Rectal smooth muscle tissue (tissue), 1 donor: ENCODE measurements around the gene MSH2.
"Not testable (repeated sequence)": the region's sequence is repeated elsewhere in the genome, so short reads cannot be mapped to it uniquely, and the experiment has no call there.

Experiments
- H3K27ac ChIP-seq: one replicate; pipeline ENCODE4 v1.7.0; 2013; ENCODE audit warnings: low read depth, low read length, inconsistent platforms
- H3K27me3 ChIP-seq: one replicate; pipeline ENCODE4 v1.7.0; 2013; ENCODE audit warnings: low read length; ENCODE audit not compliant: control insufficient read depth, insufficient read depth
- H3K36me3 ChIP-seq: one replicate; pipeline ENCODE4 v1.7.0; 2013; ENCODE audit warnings: low read length; ENCODE audit not compliant: control insufficient read depth, insufficient read depth
- H3K4me1 ChIP-seq: one replicate; pipeline ENCODE4 v1.7.0; 2013; ENCODE audit warnings: low read length; ENCODE audit not compliant: control insufficient read depth, insufficient read depth
- H3K4me3 ChIP-seq: one replicate; pipeline ENCODE4 v1.7.0; 2013; ENCODE audit warnings: low read length
- H3K9ac ChIP-seq: one replicate; pipeline ENCODE4 v1.7.0; 2013; ENCODE audit warnings: low read length

The MSH2 gene

DNA sequence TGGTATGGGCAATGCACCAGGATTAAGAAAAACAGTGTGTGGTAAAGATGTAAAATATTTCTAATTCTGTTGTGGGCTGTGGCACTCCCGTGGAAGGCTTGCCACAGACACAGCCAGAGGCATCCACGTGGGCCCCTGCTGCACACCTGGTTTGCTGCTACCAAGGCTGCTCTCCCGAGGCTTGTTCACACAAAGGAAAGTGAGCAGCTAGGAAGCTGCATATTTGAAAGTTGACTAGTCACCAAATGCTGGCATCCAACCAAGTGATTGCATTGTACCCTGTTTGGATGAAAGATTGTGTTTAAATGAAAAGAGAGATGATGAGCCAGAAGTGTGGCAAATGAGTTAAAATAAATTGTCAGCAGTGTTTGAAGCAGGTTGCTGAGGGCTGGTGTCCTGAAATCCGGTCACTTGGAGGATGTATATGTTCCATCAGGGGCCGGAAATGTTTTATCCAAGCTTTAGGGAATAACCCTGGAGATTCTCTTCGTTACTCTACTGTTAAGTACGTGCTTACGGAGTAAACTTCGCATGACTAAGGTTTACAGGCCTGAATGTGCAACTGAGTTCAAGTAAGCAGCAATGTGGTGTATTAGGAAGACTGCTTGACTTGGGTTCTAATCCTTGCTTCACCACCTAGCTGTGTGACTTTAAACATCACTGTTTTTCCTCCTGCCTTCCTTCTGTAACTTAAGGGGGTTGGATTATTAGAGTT, 86.1 kb downstream of the MSH2 start:
- H3K4me1 ChIP-seq: no peaks in the 10 kb centered on the region
- no peaks in the 10 kb centered on the region for H3K27me3 ChIP-seq
- H3K27ac ChIP-seq: no peak overlapping the region
- no peak overlapping the region for H3K4me3 ChIP-seq
- H3K9ac ChIP-seq: no peak overlapping the region
- peaks cover 4% of the 10 kb centered on the region for H3K36me3 ChIP-seq

DNA sequence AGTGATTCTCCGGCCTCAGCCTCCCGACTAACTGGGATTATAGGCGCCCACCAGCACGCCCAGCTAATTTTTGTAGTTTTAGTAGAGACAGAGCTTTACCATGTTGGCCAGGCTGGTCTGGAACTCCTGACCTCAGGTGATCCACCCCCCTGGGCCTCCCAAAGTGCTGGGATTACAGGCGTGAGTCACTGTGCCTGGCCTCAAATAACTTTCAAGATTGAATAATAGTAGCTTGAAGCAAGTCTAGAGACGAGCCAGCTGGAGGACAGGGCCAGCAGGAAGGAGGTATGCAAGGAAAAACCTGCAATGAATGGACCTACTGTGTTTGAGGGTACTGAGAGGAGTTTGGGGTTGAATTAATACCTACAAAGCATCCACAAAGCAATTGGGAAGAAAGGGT, 87.5 kb downstream of the MSH2 start:
- Histone ChIP-seq H3K9ac (no peak overlapping the region), H3K27me3 (no peaks in the 10 kb centered on the region), H3K4me1 (no peaks in the 10 kb centered on the region), H3K27ac (no peak overlapping the region), H3K36me3 (no peaks in the 10 kb centered on the region), H3K4me3 (no peak overlapping the region)

DNA sequence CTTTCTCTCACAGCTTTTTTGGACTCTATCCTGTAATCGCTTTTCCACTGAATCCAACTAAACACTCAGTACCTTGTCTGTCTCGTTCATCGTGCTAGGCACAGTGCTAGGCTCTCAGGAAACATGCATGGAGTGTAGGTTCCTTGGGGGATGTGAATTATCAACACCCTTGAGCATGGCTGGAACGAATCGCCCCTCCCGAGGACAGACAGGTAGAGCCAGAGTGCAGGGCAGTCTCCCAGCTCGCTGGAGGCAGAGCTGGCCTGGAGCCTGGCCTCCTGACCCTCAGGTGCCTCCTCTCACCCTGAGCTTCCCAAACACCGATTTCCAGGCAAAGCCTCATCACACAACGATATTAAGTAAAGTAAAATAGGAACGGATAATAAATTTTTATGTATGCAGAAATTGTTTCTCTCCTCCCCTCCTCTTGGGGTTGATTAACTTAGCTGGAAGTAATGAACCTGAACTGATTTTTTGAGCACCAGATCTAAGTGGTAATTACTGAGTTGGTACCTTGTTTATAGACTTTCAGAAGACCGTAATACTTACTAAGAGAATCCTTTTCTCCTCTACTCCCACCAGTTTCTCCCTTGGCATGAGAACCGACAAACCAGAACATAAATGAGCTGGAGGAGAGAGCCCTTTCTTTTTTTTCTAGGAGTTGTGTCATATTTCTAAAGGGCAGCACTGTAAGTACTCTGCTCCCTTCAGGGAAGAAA, 90.5 kb downstream of the MSH2 start:
- Histone ChIP-seq H3K4me3 (no peak overlapping the region), H3K27ac (no peak overlapping the region), H3K27me3 (no peaks in the 10 kb centered on the region), H3K36me3 (no peaks in the 10 kb centered on the region), H3K4me1 (no peaks in the 10 kb centered on the region), H3K9ac (no peak overlapping the region)

DNA sequence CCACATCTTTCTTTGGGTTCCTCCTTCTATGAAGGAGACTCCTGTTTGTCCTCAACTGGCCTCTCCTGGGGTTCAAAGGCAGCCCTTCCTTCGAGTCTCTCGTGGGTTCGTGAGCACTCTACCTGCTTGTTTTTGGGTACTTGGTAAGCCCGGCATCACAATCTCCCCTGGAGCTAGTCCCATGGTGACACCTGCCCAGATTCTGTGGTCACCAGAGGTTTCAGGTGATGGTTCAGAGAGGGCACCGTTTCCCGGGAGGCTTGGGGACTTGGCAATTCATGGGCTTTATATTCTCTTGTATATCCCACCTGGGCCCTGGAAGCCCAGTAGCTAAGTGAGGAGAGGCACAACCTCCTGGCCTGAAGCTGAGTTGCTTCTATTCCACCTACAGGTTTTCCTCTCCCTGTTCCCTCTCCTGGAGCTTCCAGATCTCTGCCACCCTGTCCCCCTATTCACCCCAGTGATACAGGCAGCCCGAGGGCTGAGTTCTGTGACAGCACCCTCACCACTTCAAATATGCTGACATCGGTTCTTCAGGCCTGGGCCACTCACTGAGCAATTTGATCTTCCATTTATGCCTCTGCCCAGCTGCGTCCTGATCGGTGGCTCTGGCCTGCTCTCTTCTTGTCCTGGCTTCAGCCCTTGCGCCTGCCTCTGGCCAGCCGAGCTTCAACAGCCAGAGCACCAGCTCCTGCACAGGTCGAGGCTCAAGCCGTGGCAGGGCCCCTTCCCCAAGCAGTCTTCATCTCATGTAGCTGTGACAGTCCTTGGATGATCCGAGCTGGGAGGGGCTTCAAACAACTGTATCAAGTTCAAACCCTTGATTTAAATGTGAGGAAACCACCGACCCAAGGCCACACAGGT, 91.5 kb downstream of the MSH2 start:
- H3K9ac ChIP-seq: no peak overlapping the region
- no peak overlapping the region for H3K4me3 ChIP-seq
- no peaks in the 10 kb centered on the region for H3K36me3 ChIP-seq
- H3K4me1 ChIP-seq: no peaks in the 10 kb centered on the region
- no peak overlapping the region for H3K27ac ChIP-seq
- no peaks in the 10 kb centered on the region for H3K27me3 ChIP-seq

DNA sequence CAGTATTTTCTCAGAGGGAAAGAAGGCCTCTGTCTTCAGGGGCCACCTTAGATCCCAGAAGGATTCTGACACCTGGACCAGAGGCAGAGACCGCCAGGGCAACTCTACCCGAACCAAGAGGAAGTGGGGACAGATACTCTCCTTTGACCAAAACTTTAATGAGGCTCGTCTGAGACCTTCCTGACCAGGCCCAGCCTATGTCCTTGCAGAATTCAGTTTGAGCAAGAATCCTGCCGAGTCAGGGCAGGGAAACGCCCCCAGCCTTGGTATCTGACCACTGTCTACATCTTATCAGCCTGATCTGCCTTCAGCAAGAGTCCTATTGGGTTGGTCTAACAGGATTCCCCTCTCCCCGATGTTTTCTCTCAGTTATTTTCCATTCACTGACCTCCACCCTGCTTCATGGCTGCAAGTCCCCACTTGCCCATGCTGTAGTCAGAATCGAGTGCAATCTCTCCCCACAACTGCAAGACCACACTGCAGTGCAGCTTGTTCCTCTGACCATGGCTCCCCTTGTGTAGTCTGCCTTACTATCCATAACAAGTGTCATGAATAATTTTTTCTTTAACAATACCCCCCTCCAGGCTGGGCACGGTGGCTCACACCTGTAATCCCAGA, 95.0 kb downstream of the MSH2 start:
- no peak overlapping the region for H3K4me3 ChIP-seq
- H3K27me3 ChIP-seq: no peaks in the 10 kb centered on the region
- H3K4me1 ChIP-seq: no peaks in the 10 kb centered on the region
- no peak overlapping the region for H3K9ac ChIP-seq
- H3K27ac ChIP-seq: no peak overlapping the region
- no peaks in the 10 kb centered on the region for H3K36me3 ChIP-seq

DNA sequence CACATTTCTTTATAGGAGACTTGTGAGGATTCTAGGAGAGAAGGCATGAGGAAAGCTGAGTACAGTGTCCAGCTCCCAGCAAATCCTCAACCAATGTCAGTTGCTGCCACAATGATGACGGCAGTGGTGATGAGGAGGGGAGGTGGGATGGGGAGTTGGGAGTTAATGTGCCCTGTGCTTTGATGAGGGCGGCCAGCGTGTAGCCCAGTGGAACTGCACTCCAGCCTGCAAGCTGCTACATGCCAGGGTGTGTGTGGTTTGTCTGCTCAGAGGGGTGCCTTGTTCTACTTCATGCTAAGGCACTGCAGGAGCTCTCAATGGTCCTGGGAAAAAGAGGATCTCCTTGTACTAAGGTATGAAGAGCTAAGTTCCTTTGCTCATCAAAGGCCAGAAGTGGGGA, 96.1 kb downstream of the MSH2 start:
- Histone ChIP-seq H3K27ac (no peak overlapping the region), H3K9ac (no peak overlapping the region), H3K36me3 (no peaks in the 10 kb centered on the region), H3K27me3 (no peaks in the 10 kb centered on the region), H3K4me3 (no peak overlapping the region), H3K4me1 (no peaks in the 10 kb centered on the region)

DNA sequence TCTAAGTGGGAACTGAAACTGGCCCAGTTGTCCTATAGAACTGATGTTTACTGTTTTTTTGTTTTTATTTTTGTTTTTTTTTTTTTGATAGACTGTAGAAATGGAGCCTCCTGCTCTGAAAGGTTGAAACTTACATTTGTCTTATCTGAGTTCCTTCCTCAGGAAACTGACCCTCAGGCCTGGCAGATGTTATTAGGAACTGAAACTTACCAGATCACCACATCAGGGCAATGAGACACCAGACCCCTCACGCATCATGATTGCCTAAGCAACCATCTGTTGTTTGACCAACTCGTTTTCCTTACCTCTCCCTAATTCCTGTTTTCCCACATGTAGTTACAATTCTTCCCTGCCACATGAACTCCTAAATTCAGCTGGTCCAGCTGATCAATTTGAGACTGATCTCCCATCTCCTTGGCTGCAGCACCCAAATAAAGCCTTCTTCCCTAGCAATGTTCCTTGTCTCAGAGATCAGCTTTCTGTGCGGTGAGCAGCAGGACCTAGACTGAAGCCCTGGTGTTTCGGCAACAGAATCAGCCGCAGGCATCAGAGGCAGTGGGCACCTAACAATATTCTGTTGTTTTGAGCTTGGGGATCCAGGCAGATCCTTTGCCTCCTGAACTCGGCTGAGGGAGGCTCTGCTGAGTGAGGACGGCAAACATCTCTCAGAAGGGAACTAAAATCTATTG, 96.8 kb downstream of the MSH2 start:
- no peaks in the 10 kb centered on the region for H3K27me3 ChIP-seq
- no peaks in the 10 kb centered on the region for H3K4me1 ChIP-seq
- H3K4me3 ChIP-seq: no peak overlapping the region
- no peak overlapping the region for H3K27ac ChIP-seq
- no peaks in the 10 kb centered on the region for H3K36me3 ChIP-seq
- no peak overlapping the region for H3K9ac ChIP-seq

DNA sequence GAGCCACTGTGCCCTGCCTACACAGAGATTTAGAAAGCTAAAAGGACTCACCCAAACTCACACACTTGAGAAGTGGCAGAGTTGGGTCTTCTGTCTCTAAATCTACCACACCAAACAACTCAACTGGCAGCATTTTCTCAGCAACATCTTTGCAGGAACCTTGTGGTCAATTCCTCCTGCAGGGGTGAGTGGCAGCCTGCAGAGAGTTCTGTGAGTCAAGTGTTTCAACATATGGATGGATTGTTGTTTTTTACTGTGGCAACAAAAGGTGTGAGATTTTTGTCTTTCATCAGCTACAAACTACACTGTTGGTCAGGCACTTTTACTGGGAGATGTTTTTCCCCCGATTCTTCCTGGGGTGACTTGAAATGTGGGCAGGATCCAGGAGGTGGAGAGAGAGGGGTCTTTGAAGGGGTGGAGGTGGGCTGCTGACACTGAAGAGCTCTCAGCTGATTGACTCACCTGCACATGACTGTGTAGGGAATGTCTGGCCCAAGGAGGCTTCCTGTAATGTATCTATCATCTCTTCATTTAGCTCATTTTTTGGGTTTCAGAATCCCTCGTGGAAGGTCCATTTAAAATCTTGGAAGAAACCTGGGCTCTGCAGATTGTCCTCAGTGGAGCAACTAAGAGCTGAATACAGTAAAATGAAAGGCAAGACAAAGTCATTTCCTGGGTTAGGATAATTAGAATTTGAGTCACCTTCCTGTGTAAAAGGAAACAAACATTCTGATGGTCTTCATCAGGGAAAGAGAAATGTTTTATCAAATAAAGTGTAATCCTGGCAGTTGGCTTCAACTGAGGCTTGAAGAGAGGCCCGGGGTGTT, 98.6 kb downstream of the MSH2 start:
- H3K4me3 ChIP-seq: no peak overlapping the region
- H3K9ac ChIP-seq: no peak overlapping the region
- no peaks in the 10 kb centered on the region for H3K4me1 ChIP-seq
- H3K27me3 ChIP-seq: no peaks in the 10 kb centered on the region
- no peak overlapping the region for H3K27ac ChIP-seq
- H3K36me3 ChIP-seq: no peaks in the 10 kb centered on the region

DNA sequence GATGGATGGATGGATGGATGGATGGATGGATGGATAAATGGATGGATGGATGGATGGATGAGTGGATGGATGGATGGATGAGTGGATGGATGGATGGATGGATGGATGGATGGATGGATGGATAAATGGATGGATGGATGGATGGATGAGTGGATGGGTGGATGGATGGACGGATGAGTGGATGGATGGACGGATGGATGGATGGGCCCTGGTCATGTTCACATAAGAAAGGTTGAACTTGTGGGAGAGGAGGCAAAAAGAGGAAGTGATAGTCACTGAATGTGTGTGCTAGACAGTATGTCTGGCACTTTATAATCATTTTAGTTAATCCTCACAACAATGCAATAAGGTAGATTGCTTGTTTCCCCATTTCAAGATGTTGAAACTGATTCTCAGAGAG, 99.5 kb downstream of the MSH2 start:
- H3K4me3 ChIP-seq, H3K27ac ChIP-seq, H3K36me3 ChIP-seq, H3K27me3 ChIP-seq, H3K9ac ChIP-seq, H3K4me1 ChIP-seq: not testable (repeated sequence)

DNA sequence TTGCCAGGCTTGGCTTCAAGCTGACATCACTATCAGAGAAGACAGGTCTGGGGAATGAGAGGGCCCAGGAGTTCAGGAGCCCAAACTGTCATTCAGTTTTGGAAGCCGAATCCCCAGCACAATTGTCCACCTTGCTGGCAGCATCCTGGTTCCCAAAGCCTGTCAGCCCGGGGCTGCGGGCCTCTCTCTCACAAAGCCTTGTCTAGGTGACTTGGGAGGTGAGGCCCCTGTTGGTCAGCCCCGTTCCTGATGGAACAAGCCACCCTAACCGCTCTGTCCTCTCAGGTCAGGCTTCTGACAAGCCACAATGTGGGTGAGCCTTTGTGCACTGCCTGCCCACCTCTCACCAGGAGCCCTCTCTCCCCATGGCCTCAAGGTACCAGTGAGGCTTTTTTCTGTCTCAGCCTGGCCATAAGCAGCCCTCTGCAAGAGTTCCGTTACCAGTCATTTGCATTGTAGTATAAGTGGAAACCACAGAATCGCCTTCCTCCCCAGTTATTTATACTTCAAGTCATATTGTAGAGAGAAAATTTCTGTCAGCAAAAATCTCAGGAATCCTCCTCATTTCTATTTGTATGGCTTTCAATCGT, 100.6 kb downstream of the MSH2 start:
- Histone ChIP-seq H3K4me1 (no peaks in the 10 kb centered on the region), H3K27me3 (no peaks in the 10 kb centered on the region), H3K36me3 (no peaks in the 10 kb centered on the region), H3K27ac (no peak overlapping the region), H3K4me3 (no peak overlapping the region), H3K9ac (no peak overlapping the region)

DNA sequence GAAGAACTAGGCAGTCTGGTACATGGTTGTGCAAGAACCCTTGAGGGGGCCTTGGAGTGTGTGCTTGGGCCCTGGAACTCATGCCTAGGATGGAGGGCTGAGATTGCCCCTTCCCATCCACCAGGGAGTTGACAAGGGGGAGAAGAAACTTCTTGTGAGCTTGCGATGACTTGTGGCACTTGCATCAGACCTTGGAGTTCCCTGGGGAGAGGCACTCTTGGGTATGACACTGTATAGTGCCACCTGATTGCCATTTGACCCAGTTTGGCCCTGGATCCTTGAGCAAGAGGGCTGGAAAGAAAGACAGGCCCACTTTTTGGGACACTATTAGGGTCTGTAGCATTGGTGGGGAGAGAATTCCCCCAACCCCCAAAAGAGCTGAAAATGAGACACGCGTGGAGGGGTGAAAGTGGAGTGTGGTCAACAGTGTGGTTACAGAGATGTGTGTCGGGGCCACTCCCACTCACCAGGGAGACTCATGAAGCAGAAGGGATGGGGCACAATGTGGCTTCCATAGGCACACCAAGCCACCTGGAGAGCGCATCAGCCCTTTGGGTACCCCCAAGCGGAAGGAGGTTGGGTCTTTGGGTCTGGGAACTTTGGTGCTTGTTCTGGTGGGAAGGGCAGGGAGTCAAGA, 101.3 kb downstream of the MSH2 start:
- no peak overlapping the region for H3K9ac ChIP-seq
- no peaks in the 10 kb centered on the region for H3K4me1 ChIP-seq
- H3K4me3 ChIP-seq: no peak overlapping the region
- H3K27ac ChIP-seq: no peak overlapping the region
- no peaks in the 10 kb centered on the region for H3K27me3 ChIP-seq
- no peaks in the 10 kb centered on the region for H3K36me3 ChIP-seq
